ENCODE results near the gene ALPK1. TPM values are rescaled to one million over a fixed set of nuclear protein-coding genes. Genes with fewer than 3 reads are reported as not detected.

The ALPK1 gene
- total RNA-seq, 1 donor from 2014 or later: 1.4 TPM

GRCh38 chr4:112386071-112386470 lies 88.9 kb downstream of the ALPK1 start:
- H3K4me1 ChIP-seq (ENCODE audit: insufficient read depth, low read length): no peaks in the 10 kb centered on the region
- no peaks in the 10 kb centered on the region for H3K9me3 ChIP-seq (ENCODE audit: insufficient read depth, low read depth, low read length)
- H3K4me3 Mint-ChIP-seq (ENCODE audit: unreplicated experiment): no peak overlapping the region
- H3K9me3 Mint-ChIP-seq (ENCODE audit: unreplicated experiment): no peaks in the 10 kb centered on the region
- H3K27ac ChIP-seq (ENCODE audit: low read depth, low read length): no peak overlapping the region
- no peak for TF ChIP-seq CTCF (IDR thresholded peaks at IDR 0.05; ENCODE audit: insufficient read depth, low read depth, low read length)
- no peak for TF ChIP-seq EZH2 (IDR thresholded peaks at IDR 0.05; ENCODE audit: insufficient read depth, low read length)
- H3K27ac Mint-ChIP-seq (ENCODE audit: unreplicated experiment): no peak overlapping the region
- H4K20me1 ChIP-seq (ENCODE audit: insufficient read depth, low read length): no peaks in the 10 kb centered on the region
- H3K4me1 Mint-ChIP-seq (ENCODE audit: low read depth, unreplicated experiment): no peaks in the 10 kb centered on the region
- H3K4me2 ChIP-seq (ENCODE audit: low read length): no peak overlapping the region
- no peaks in the 10 kb centered on the region for H3K27me3 ChIP-seq (ENCODE audit: insufficient read depth, low read length)
- H3K79me2 ChIP-seq (ENCODE audit: insufficient read depth, low read length): no peaks in the 10 kb centered on the region
- no peak overlapping the region for H2AFZ ChIP-seq (ENCODE audit: low read depth, low read length)
- H3K27me3 Mint-ChIP-seq (ENCODE audit: low read depth, unreplicated experiment): peaks cover 22% of the 10 kb centered on the region
- FAIRE-seq (no peak), DNase-seq (ENCODE audit: low read depth) (no peak)
- H3K36me3 Mint-ChIP-seq (ENCODE audit: low read depth, unreplicated experiment): no peaks in the 10 kb centered on the region
- H3K4me3 ChIP-seq (ENCODE audit: insufficient read depth, low read depth, low read length): no peak overlapping the region
- no peak overlapping the region for H3K9ac ChIP-seq (ENCODE audit: low read length)
- no peaks in the 10 kb centered on the region for H3K36me3 ChIP-seq (ENCODE audit: insufficient read depth, low read length)

GRCh38 chr4:112402098-112402497 lies 104.9 kb downstream of the ALPK1 start:
- no peak overlapping the region for H3K27ac Mint-ChIP-seq (ENCODE audit: unreplicated experiment)
- DNase-seq (ENCODE audit: low read depth) (no peak), FAIRE-seq (no peak)
- H3K36me3 ChIP-seq (ENCODE audit: insufficient read depth, low read length): no peaks in the 10 kb centered on the region
- H3K4me1 Mint-ChIP-seq (ENCODE audit: low read depth, unreplicated experiment): no peaks in the 10 kb centered on the region
- no peak overlapping the region for H3K9ac ChIP-seq (ENCODE audit: low read length)
- TF ChIP-seq CTCF (IDR thresholded peaks at IDR 0.05; ENCODE audit: insufficient read depth, low read depth, low read length) (no peak), EZH2 (IDR thresholded peaks at IDR 0.05; ENCODE audit: insufficient read depth, low read length) (no peak)
- H3K9me3 ChIP-seq (ENCODE audit: insufficient read depth, low read depth, low read length): no peaks in the 10 kb centered on the region
- H3K9me3 Mint-ChIP-seq (ENCODE audit: unreplicated experiment): peaks cover 7% of the 10 kb centered on the region
- H3K36me3 Mint-ChIP-seq (ENCODE audit: low read depth, unreplicated experiment): no peaks in the 10 kb centered on the region
- H3K27me3 Mint-ChIP-seq (ENCODE audit: low read depth, unreplicated experiment): peaks cover 14% of the 10 kb centered on the region
- no peaks in the 10 kb centered on the region for H3K27me3 ChIP-seq (ENCODE audit: insufficient read depth, low read length)
- no peak overlapping the region for H3K4me2 ChIP-seq (ENCODE audit: low read length)
- H3K27ac ChIP-seq (ENCODE audit: low read depth, low read length): no peak overlapping the region
- no peaks in the 10 kb centered on the region for H4K20me1 ChIP-seq (ENCODE audit: insufficient read depth, low read length)
- H3K4me1 ChIP-seq (ENCODE audit: insufficient read depth, low read length): no peaks in the 10 kb centered on the region
- no peak overlapping the region for H2AFZ ChIP-seq (ENCODE audit: low read depth, low read length)
- H3K4me3 ChIP-seq (ENCODE audit: insufficient read depth, low read depth, low read length): no peak overlapping the region
- H3K79me2 ChIP-seq (ENCODE audit: insufficient read depth, low read length): no peaks in the 10 kb centered on the region
- no peak overlapping the region for H3K4me3 Mint-ChIP-seq (ENCODE audit: unreplicated experiment)

- no peak for DNase-seq (ENCODE audit: low read depth)
- TF ChIP-seq CTCF (IDR thresholded peaks at IDR 0.05; ENCODE audit: insufficient read depth, low read depth, low read length) (no peak), EZH2 (IDR thresholded peaks at IDR 0.05; ENCODE audit: insufficient read depth, low read length) (no peak)
- Histone ChIP-seq H3K27ac (ENCODE audit: low read depth, low read length) (no peak overlapping the region), H3K36me3 (ENCODE audit: insufficient read depth, low read length) (no peaks in the 10 kb centered on the region), H3K9ac (ENCODE audit: low read length) (no peak overlapping the region), H3K27me3 (ENCODE audit: insufficient read depth, low read length) (no peaks in the 10 kb centered on the region), H3K4me1 (ENCODE audit: insufficient read depth, low read length) (no peaks in the 10 kb centered on the region), H3K4me3 (ENCODE audit: insufficient read depth, low read depth, low read length) (no peak overlapping the region), H3K4me2 (ENCODE audit: low read length) (peak overlapping the region; percentile 56), H3K79me2 (ENCODE audit: insufficient read depth, low read length) (no peaks in the 10 kb centered on the region), H4K20me1 (ENCODE audit: insufficient read depth, low read length) (no peaks in the 10 kb centered on the region), H3K9me3 (ENCODE audit: insufficient read depth, low read depth, low read length) (no peaks in the 10 kb centered on the region), H2AFZ (ENCODE audit: low read depth, low read length) (no peak overlapping the region)
- H3K4me3 Mint-ChIP-seq (ENCODE audit: unreplicated experiment): no peak overlapping the region
- no peaks in the 10 kb centered on the region for H3K4me1 Mint-ChIP-seq (ENCODE audit: low read depth, unreplicated experiment)
- no peak overlapping the region for H3K27ac Mint-ChIP-seq (ENCODE audit: unreplicated experiment)
- peaks cover 7% of the 10 kb centered on the region for H3K9me3 Mint-ChIP-seq (ENCODE audit: unreplicated experiment)
- peaks cover 14% of the 10 kb centered on the region for H3K27me3 Mint-ChIP-seq (ENCODE audit: low read depth, unreplicated experiment)
- FAIRE-seq: no peak
- H3K36me3 Mint-ChIP-seq (ENCODE audit: low read depth, unreplicated experiment): no peaks in the 10 kb centered on the region
Observed at GRCh38 chr4:112403101-112403945, 106.2 kb downstream of the ALPK1 start.
